ENCODE results near the gene ZNF346.

The ZNF346 gene

GRCh38 chr5:177022386-177023302 is at the start of gene ZNF346 (continued):
- TF ChIP-seq, protein P1, sequence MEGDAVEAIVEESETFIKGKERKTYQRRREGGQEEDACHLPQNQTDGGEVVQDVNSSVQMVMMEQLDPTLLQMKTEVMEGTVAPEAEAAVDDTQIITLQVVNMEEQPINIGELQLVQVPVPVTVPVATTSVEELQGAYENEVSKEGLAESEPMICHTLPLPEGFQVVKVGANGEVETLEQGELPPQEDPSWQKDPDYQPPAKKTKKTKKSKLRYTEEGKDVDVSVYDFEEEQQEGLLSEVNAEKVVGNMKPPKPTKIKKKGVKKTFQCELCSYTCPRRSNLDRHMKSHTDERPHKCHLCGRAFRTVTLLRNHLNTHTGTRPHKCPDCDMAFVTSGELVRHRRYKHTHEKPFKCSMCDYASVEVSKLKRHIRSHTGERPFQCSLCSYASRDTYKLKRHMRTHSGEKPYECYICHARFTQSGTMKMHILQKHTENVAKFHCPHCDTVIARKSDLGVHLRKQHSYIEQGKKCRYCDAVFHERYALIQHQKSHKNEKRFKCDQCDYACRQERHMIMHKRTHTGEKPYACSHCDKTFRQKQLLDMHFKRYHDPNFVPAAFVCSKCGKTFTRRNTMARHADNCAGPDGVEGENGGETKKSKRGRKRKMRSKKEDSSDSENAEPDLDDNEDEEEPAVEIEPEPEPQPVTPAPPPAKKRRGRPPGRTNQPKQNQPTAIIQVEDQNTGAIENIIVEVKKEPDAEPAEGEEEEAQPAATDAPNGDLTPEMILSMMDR (tag by site-specific recombination; IDR thresholded peaks at IDR 0.05): peak; percentile 90
- TF ChIP-seq ZBTB10 (tag by site-specific recombination; IDR thresholded peaks at IDR 0.05) (peak; percentile 91), ZNF777 (tag by site-specific recombination; IDR thresholded peaks at IDR 0.05; ENCODE audit: borderline replicate concordance) (peak; percentile 50; the same call in 1 of the 2 replicates), ZNF140 (tag by site-specific recombination; IDR thresholded peaks at IDR 0.05) (no peak), ZNF624 (tag by site-specific recombination; IDR thresholded peaks at IDR 0.05) (no peak), ZBTB8A (tag by site-specific recombination; IDR thresholded peaks at IDR 0.05) (peak; percentile 58), ZNF514 (tag by site-specific recombination; IDR thresholded peaks at IDR 0.05) (no peak), PRDM2 (tag by site-specific recombination; IDR thresholded peaks at IDR 0.05; ENCODE audit: borderline replicate concordance) (no peak), YY2 (tag by site-specific recombination; IDR thresholded peaks at IDR 0.05) (peak; percentile 75), ZNF202 (tag by site-specific recombination; IDR thresholded peaks at IDR 0.05; ENCODE audit: borderline replicate concordance) (no peak), ZNF768 (tag by site-specific recombination; IDR thresholded peaks at IDR 0.05) (no peak), GFI1B (tag by site-specific recombination; IDR thresholded peaks at IDR 0.05) (no peak), ZNF623 (tag by site-specific recombination; IDR thresholded peaks at IDR 0.05) (no peak), ZNF221 (tag by site-specific recombination; IDR thresholded peaks at IDR 0.05; ENCODE audit: borderline replicate concordance) (no peak), ZNF707 (tag by site-specific recombination; IDR thresholded peaks at IDR 0.05) (no peak), GLI2 (tag by site-specific recombination; IDR thresholded peaks at IDR 0.05; ENCODE audit: borderline replicate concordance, low read depth) (no peak), ZNF785 (tag by site-specific recombination; IDR thresholded peaks at IDR 0.05) (no peak), ZBTB1 (tag by site-specific recombination; IDR thresholded peaks at IDR 0.05) (peak; percentile 96), ZNF274 (IDR thresholded peaks at IDR 0.05; ENCODE audit: low read length) (no peak), ZNF274 (tag by site-specific recombination; IDR thresholded peaks at IDR 0.05; ENCODE audit: borderline replicate concordance) (no peak), ZNF76 (tag by site-specific recombination; IDR thresholded peaks at IDR 0.05; ENCODE audit: borderline replicate concordance, low read depth) (no peak; the same call in none of the 2 replicates), ZNF157 (tag by site-specific recombination; IDR thresholded peaks at IDR 0.05) (no peak), ZNF214 (tag by site-specific recombination; IDR thresholded peaks at IDR 0.05; ENCODE audit: borderline replicate concordance) (no peak), ZNF501 (tag by site-specific recombination; IDR thresholded peaks at IDR 0.05) (peak; percentile 94), BCL11B (tag by site-specific recombination; IDR thresholded peaks at IDR 0.05; ENCODE audit: low read depth) (no peak), ZNF37A (tag by site-specific recombination; IDR thresholded peaks at IDR 0.05) (no peak), ZNF561 (tag by site-specific recombination; IDR thresholded peaks at IDR 0.05; ENCODE audit: borderline replicate concordance) (peak; percentile 86)
- TF ChIP-seq, protein P2, sequence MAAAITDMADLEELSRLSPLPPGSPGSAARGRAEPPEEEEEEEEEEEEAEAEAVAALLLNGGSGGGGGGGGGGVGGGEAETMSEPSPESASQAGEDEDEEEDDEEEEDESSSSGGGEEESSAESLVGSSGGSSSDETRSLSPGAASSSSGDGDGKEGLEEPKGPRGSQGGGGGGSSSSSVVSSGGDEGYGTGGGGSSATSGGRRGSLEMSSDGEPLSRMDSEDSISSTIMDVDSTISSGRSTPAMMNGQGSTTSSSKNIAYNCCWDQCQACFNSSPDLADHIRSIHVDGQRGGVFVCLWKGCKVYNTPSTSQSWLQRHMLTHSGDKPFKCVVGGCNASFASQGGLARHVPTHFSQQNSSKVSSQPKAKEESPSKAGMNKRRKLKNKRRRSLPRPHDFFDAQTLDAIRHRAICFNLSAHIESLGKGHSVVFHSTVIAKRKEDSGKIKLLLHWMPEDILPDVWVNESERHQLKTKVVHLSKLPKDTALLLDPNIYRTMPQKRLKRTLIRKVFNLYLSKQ (tag by site-specific recombination; IDR thresholded peaks at IDR 0.05; ENCODE audit: borderline replicate concordance): no peak

Data from HEK293 (cell line).